OCI-LY7 (cell line): ENCODE results near the gene ANKRD40.

Experiments used
- CTCF ChIP-seq: fragments of 200-600 bp; sonication (generic); conservative IDR thresholded peaks from 2 replicates; pipeline ENCODE4 v1.5.1; 2014; ENCODE audit warnings: mild to moderate bottlenecking, antibody characterized with exemption, low read length, moderate library complexity, mixed read lengths
- EZH2phosphoT487 ChIP-seq: fragments of 200-600 bp; sonication (generic); IDR thresholded peaks from 2 replicates; pipeline ENCODE4 v1.6.1; 2018; ENCODE audit warnings: low read depth, borderline replicate concordance, mild to moderate bottlenecking, mixed run types, antibody characterized with exemption, low read length, moderate library complexity, mixed read lengths

- TF ChIP-seq CTCF (no peak), EZH2phosphoT487 (no peak)
Measured at GRCh38 chr17:50675627-50676026, 32.1 kb downstream of the ANKRD40 start.
